Fibroblast of mammary gland (primary cell): ENCODE measurements around the gene FBXL5.

Source experiments
- DNase-seq: peaks from one replicate; pipeline ENCODE4 v3.0.0-alpha.2; 2010; ENCODE audit warnings: low read depth
- H3K4me3 ChIP-seq: 2 replicates; pipeline ENCODE4 v1.5.1; 2011; ENCODE audit warnings: low read depth, mild to moderate bottlenecking, low read length, moderate library complexity; ENCODE audit not compliant: control insufficient read depth
- CTCF ChIP-seq: conservative IDR thresholded peaks from 2 replicates; pipeline ENCODE4 v1.5.1; 2011; ENCODE audit warnings: low read depth, low read length, inconsistent platforms; ENCODE audit not compliant: control insufficient read depth, insufficient read depth

FBXL5 gene

GRCh38 chr4:15557786-15558550 is 97.2 kb downstream of the FBXL5 start:
- H3K4me3 ChIP-seq, result no peak overlapping the region
- no peak for DNase-seq
- TF ChIP-seq CTCF, result no peak

- DNase-seq, result no peak
- H3K4me3 ChIP-seq, result no peak overlapping the region
- no peak for TF ChIP-seq CTCF
Observed at GRCh38 chr4:15556511-15557092, 98.6 kb downstream of the FBXL5 start.
